Activated T-cell treated with anti-CD3 and anti-CD28 coated beads for 24 hours (primary cell): ENCODE results near the gene HMG20B.

Experiments used
- DNase-seq: peaks from one replicate; pipeline ENCODE4 v3.0.0-alpha.2; 2020; ENCODE audit warnings: low read depth

Gene HMG20B

DNA sequence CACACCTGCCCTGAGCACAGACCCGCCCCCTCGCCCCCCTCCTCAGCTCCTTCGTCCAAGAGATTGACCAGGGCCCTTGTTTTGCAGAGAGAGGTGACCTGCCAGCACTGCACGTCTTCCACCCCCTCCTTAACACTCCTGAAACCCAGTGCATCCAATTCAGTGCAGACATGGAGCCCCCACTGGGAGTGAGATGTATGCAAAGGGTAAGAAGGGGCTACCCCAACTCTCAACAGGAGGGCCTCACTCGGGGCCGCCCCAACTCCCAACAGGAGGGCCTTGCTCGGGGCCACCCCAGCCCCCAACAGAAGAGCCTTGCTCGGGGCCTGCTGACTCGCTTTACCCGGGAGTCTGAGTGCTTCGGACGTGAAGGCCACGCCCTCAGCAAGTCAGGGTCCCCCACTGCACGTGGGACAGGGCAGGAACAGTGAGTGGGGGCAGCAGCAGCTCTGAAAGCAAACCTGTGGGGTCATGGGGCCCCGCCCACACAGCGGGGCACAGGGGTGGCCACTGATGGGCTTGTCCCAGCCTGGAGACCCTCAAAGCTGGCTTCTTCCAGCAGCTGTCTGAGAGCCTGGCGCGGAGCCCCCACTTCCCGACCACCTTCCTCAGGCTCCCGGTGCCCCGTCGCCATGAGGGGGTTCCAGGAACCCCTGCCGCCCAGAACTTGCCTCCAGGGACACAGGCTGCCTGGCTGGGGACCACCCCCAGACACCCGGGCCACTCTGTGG lies 48.2 kb downstream of the HMG20B start:
- no peak for DNase-seq

DNA sequence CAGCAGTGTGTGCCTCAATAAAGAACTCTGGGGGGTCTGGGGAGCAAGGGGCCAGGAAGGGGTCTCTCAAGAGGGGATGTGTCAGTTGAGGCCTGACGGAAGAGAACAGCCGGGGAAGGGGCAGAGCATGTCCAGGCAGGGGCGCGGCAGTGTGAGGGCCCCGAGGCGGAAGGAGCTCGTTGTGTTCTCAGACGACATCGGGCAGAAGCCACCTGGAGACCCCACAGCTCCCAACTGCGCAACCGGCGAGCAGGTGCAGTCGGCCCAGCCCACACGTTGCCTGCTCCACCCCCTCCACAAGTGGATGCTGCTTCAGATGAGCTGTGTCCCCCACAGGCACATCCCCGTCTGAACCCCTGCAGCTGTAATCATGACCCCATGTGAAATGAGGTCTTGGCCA lies 48.9 kb downstream of the HMG20B start:
- DNase-seq: no peak

DNA sequence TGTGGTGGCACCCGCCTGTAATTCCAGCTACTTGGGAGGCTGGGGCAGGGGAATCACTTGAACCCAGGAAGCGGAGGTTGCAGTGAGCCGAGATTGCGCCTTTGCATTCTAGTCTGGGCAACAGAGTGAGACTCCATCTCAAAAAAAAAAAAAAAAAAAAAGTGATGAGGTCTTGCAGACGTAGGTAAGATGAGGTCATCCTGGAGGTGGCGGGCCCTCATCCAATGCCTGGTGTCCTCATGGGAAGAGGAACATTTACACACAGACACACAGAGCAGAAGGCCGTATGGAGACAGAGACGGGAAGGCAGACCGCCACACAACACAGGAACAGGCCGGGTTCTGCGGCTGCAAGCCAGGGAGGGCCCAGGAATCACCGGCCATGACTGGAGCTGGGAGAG lies 49.5 kb downstream of the HMG20B start:
- DNase-seq: no peak

DNA sequence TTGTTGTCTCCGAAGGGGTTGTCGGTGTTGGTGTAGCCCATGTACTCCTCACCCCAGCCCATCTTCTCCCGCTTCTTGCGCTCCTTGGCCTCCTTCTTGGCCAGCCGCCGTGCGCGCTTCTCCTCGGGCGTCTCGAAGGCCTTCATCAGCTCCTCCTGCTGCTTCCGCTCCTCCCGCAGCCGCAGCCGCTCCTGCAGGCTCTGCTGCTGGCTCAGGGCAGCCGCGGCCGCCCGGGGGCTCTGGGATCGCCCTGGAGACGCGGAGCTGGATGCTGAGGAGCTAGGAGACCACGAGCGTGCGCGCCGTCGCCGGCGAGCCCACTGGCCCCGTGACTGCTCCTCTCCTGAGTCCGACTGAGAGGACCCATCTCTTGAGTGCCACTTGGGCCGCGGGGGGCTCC lies 51.0 kb downstream of the HMG20B start:
- no peak for DNase-seq

DNA sequence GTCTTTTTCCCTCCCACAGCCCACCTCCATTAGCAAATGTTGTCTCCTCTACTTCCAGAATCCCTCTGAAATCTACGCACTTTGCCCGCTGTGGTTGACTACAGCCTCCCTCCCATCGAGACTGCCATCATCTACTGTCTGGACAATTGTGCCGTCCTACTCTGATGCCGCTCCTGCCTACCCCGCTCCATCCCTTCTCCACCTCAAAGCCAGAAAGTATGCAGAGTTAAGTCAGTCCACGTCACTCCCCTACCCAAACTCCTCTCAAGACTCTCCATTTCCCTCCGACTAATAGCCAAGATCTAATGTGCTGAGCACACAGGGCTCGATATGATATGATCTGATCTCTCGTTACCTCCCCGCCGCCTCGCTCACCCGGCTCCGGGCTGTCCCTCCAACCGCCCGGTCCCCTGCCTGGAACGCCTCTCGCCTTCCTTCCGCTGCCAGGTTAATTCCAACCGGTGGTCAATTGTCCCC lies 53.3 kb downstream of the HMG20B start:
- peak; percentile 10 for DNase-seq

DNA sequence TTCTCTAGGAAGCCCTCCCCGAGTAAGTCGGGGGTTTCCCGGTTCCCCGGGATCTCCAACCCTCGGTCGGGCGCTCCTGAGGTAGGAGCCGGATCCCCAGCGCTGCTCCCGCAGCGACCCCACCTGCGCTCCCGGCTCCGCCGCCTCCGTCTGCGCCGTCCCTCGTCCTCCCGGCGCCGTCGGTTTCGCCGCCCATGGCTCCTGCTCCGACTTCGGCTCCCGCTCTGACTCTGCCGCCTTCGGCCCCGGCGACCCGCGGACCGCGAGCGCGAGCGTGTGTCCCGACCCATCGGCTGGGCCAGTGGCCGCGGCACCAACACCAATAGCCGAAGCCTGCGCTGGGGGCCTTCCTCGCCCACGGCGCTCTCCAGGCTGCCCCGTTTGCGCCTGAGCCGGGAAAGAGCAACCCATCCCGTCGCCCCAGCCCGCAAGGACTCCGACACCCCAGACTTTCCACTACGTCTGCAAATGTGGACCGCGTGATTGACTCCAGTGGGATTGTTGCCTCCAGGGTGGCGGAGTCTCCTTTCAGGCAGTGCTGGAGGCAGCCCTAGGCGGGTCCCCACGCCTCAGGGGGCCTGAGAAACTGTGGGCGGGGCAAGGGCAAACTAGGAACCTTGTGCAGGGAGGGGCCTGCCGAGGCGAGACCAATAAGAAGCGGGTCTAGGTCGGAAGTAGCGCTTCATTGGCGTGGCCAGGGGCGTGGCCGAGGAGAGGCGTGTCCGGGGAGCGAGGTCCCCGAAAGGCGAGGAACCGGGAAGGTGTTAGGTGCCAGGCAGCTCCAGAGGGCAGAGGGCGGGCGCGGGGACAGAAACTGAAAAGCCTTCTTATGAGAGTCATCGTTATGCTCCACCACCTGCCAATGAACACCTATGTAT lies 54.0 kb downstream of the HMG20B start, which contains the start of gene CACTIN:
TSS of gene CACTIN (minus strand) at position 318 of the 878 bp plus-strand sequence. CDS start at position 290, 28 bp downstream.
- peak; percentile 98 for DNase-seq

DNA sequence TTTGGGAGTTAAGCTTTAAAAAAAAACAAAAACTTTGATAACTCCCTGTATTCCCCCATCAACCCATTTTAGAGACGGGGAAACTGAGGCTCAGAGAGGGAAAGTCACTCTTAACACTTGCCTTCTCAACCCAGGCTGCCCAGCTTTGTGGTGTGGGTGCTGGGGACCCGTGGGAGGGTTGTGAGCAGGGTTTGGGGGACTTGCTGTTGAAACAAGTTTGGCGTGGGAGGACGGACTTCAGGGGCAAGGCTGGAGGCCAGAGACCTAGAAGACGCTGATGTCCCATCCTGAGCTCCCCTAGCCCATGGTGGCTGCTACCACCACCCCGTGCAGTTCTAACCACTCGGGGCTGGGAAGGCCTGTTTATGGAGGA lies 54.6 kb downstream of the HMG20B start:
- DNase-seq: no peak
